ENCODE results near the gene OR6Q1.
"Not testable (repeated sequence)": the region's sequence is repeated elsewhere in the genome, so short reads cannot be mapped to it uniquely, and the experiment has no call there.

Gene OR6Q1

DNA sequence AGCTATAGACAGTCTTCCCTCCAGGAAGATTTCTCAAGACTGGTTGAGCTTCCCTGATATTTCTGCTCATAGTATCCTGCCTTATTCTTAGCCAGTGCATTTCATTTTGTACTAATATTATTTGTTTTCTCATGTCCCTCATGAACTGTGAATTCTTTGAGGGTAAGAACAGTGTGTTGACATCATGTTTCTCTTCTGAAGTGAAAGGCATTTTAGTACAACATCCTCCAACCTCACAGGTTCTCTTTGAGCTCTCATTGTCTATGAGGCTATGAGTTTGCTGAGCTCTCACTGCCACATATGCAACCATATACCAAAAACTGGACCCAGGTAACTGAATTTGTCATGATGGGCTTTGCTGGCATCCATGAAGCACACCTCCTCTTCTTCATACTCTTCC, at the start of gene OR6Q1:
OR6Q1 (plus strand) TSS at position 301 of the 400 bp plus-strand sequence; CDS start at position 301, 0 bp downstream.
- Histone ChIP-seq H3K9ac (ENCODE audit: low read length in 5 of 5) (no peak within 1 kb of the TSS), H3K36me3 (ENCODE audit: control insufficient read depth in 5 of 5, insufficient read depth in 5 of 5, low read length in 5 of 5) (no peaks in the 10 kb centered on the region), H3K27me3 (ENCODE audit: control insufficient read depth in 5 of 5, insufficient read depth in 4 of 5, low read length in 5 of 5) (no peaks in the 10 kb centered on the region), H3K4me1 (ENCODE audit: control insufficient read depth in 5 of 5, insufficient read depth in 5 of 5, low read length in 5 of 5) (peaks cover 4 to 43% (median 20%) of the 10 kb centered on the region in 5 donors), H3K27ac (ENCODE audit: low read depth, low read length) (peak within 1 kb of the TSS; percentile 75), H3K4me3 (ENCODE audit: low read depth in 1 of 5, low read length in 5 of 5) (no peak within 1 kb of the TSS), H3K9me3 (ENCODE audit: control insufficient read depth in 5 of 5, low read length in 5 of 5) (peaks cover 0 to 2% (median 0%) of the 10 kb centered on the region in 5 donors)

- no peak overlapping the region for H3K9ac ChIP-seq (ENCODE audit: low read length in 5 of 5)
- H3K27ac ChIP-seq (ENCODE audit: low read depth, low read length): peak overlapping the region; percentile 59
- H3K9me3 ChIP-seq (ENCODE audit: control insufficient read depth in 5 of 5, low read length in 5 of 5): no peaks in the 10 kb centered on the region
- peaks cover 0 to 19% (median 0%) of the 10 kb centered on the region in 5 donors for H3K4me1 ChIP-seq (ENCODE audit: control insufficient read depth in 5 of 5, insufficient read depth in 5 of 5, low read length in 5 of 5)
- no peaks in the 10 kb centered on the region for H3K36me3 ChIP-seq (ENCODE audit: control insufficient read depth in 5 of 5, insufficient read depth in 5 of 5, low read length in 5 of 5)
- H3K27me3 ChIP-seq (ENCODE audit: control insufficient read depth in 5 of 5, insufficient read depth in 4 of 5, low read length in 5 of 5): no peaks in the 10 kb centered on the region
- no peak overlapping the region for H3K4me3 ChIP-seq (ENCODE audit: low read depth in 1 of 5, low read length in 5 of 5)
Measured at GRCh38 chr11:57981536-57981935, 49.2 kb upstream of the OR6Q1 start.

DNA sequence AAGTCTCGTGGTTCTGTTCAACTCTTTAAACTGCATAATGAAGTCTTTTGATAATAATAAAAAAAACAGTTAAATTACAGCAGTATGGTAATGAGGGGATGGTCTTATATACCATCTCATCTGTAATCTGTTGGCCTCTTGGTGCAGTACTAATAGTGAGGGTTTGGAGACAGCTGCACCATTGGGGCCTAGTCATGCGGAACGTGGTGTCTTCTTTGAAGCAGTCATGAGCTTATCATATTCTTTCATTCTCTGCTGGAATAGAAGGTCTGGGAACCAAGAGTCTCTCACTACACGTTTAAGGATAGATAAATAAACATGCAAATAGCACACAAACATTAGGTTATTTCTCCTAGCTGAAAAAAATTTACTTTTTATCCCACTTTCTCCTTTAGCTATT, 48.0 kb upstream of the OR6Q1 start:
- H3K27me3 ChIP-seq (ENCODE audit: control insufficient read depth in 5 of 5, insufficient read depth in 4 of 5, low read length in 5 of 5): no peaks in the 10 kb centered on the region
- H3K36me3 ChIP-seq (ENCODE audit: control insufficient read depth in 5 of 5, insufficient read depth in 5 of 5, low read length in 5 of 5): no peaks in the 10 kb centered on the region
- H3K4me3 ChIP-seq (ENCODE audit: low read depth in 1 of 5, low read length in 5 of 5): no peak overlapping the region
- peaks cover 0 to 14% (median 0%) of the 10 kb centered on the region in 5 donors for H3K4me1 ChIP-seq (ENCODE audit: control insufficient read depth in 5 of 5, insufficient read depth in 5 of 5, low read length in 5 of 5)
- H3K9ac ChIP-seq (ENCODE audit: low read length in 5 of 5): no peak overlapping the region
- H3K9me3 ChIP-seq (ENCODE audit: control insufficient read depth in 5 of 5, low read length in 5 of 5): no peaks in the 10 kb centered on the region
- no peak overlapping the region for H3K27ac ChIP-seq (ENCODE audit: low read depth, low read length)

DNA sequence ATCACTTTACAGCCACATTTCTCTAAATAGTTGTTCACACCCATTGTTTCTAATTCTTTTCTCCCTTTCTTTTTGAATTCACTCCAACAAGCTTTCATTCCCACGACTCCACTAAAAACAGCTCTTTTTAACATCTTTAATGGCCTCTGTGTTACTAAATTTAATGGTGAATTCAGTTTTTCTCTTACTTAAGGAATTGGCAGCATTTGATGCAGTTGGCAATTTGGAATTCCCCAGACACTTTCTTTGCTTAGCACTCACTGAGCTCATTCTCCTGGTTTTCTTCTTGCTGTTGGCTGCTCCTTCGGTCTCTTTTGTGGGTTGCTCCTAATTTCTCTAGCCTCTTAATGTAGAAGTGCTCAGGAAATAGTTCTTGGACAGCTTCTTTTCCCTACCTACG, 47.6 kb upstream of the OR6Q1 start:
- Histone ChIP-seq H3K27me3 (ENCODE audit: control insufficient read depth in 5 of 5, insufficient read depth in 4 of 5, low read length in 5 of 5) (no peaks in the 10 kb centered on the region), H3K9ac (ENCODE audit: low read length in 5 of 5) (no peak overlapping the region), H3K27ac (ENCODE audit: low read depth, low read length) (no peak overlapping the region), H3K36me3 (ENCODE audit: control insufficient read depth in 5 of 5, insufficient read depth in 5 of 5, low read length in 5 of 5) (no peaks in the 10 kb centered on the region), H3K4me3 (ENCODE audit: low read depth in 1 of 5, low read length in 5 of 5) (no peak overlapping the region), H3K9me3 (ENCODE audit: control insufficient read depth in 5 of 5, low read length in 5 of 5) (no peaks in the 10 kb centered on the region), H3K4me1 (ENCODE audit: control insufficient read depth in 5 of 5, insufficient read depth in 5 of 5, low read length in 5 of 5) (peaks cover 0 to 10% (median 0%) of the 10 kb centered on the region in 5 donors)

GRCh38 chr11:57999523-57999922, 31.2 kb upstream of the OR6Q1 start:
- H3K9ac ChIP-seq (ENCODE audit: low read length in 5 of 5); H3K27me3 ChIP-seq (ENCODE audit: control insufficient read depth in 5 of 5, insufficient read depth in 4 of 5, low read length in 5 of 5); H3K27ac ChIP-seq (ENCODE audit: low read depth, low read length): not testable (repeated sequence)

DNA sequence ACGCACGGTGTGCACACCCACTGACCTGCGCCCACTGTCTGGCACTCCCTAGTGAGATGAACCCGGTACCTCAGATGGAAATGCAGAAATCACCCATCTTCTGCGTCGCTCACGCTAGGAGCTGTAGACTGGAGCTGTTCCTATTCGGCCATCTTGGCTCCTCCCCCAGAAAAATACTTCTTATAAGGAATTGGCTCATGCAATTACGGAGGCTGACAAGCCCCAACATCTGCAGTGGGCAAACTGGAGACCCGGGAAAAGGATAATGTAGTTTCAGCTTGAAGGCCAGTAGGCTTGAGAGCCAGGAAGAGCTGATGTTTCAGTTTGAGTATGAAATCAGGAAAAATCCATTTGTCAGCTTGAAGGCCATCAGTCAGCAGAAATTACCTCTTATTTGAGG, 30.7 kb upstream of the OR6Q1 start:
- not testable (repeated sequence) for H3K27ac ChIP-seq (ENCODE audit: low read depth, low read length); H3K9me3 ChIP-seq (ENCODE audit: control insufficient read depth in 5 of 5, low read length in 5 of 5); H3K36me3 ChIP-seq (ENCODE audit: control insufficient read depth in 5 of 5, insufficient read depth in 5 of 5, low read length in 5 of 5)

More at GRCh38 chr11:57999523-57999922, 31.2 kb upstream of the OR6Q1 start:
- not testable (repeated sequence) for H3K36me3 ChIP-seq (ENCODE audit: control insufficient read depth in 5 of 5, insufficient read depth in 5 of 5, low read length in 5 of 5); H3K4me3 ChIP-seq (ENCODE audit: low read depth in 1 of 5, low read length in 5 of 5); H3K9me3 ChIP-seq (ENCODE audit: control insufficient read depth in 5 of 5, low read length in 5 of 5)
- peaks cover 0 to 23% (median 3%) of the 10 kb centered on the region in 5 donors for H3K4me1 ChIP-seq (ENCODE audit: control insufficient read depth in 5 of 5, insufficient read depth in 5 of 5, low read length in 5 of 5)

DNA sequence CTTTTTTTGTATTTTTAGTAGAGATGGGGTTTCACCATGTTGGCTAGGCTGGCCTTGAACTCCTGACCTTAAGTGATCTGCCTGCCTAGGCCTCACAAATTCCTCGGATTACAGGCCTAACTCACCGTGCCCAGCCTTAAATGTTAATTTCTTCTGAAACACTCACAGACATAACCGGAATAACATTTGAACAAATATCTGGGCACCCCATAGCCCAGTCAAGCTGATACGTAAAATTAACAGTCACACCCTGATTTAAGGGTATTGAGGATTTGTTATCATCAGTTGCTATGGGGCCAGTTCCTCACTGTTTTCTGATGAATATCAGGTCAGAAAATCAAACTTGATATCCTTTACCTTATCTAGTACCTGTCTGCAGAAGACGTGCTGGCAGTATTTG, 30.1 kb upstream of the OR6Q1 start:
- Histone ChIP-seq H3K9ac (ENCODE audit: low read length in 5 of 5) (no peak overlapping the region), H3K4me1 (ENCODE audit: control insufficient read depth in 5 of 5, insufficient read depth in 5 of 5, low read length in 5 of 5) (peaks cover 0 to 32% (median 3%) of the 10 kb centered on the region in 5 donors), H3K36me3 (ENCODE audit: control insufficient read depth in 5 of 5, insufficient read depth in 5 of 5, low read length in 5 of 5) (no peaks in the 10 kb centered on the region), H3K9me3 (ENCODE audit: control insufficient read depth in 5 of 5, low read length in 5 of 5) (peaks cover 0 to 6% (median 0%) of the 10 kb centered on the region in 5 donors), H3K27me3 (ENCODE audit: control insufficient read depth in 5 of 5, insufficient read depth in 4 of 5, low read length in 5 of 5) (no peaks in the 10 kb centered on the region), H3K4me3 (ENCODE audit: low read depth in 1 of 5, low read length in 5 of 5) (no peak overlapping the region), H3K27ac (ENCODE audit: low read depth, low read length) (no peak overlapping the region)

More for the DNA sequence above, 30.7 kb upstream of the OR6Q1 start:
- H3K4me3 ChIP-seq (ENCODE audit: low read depth in 1 of 5, low read length in 5 of 5); H3K27me3 ChIP-seq (ENCODE audit: control insufficient read depth in 5 of 5, insufficient read depth in 4 of 5, low read length in 5 of 5); H3K9ac ChIP-seq (ENCODE audit: low read length in 5 of 5): not testable (repeated sequence)
- peaks cover 0 to 27% (median 3%) of the 10 kb centered on the region in 5 donors for H3K4me1 ChIP-seq (ENCODE audit: control insufficient read depth in 5 of 5, insufficient read depth in 5 of 5, low read length in 5 of 5)

GRCh38 chr11:58003036-58003435, 27.7 kb upstream of the OR6Q1 start:
- peak overlapping the region; percentile 81 for H3K27ac ChIP-seq (ENCODE audit: low read depth, low read length)
- no peak overlapping the region for H3K9ac ChIP-seq (ENCODE audit: low read length in 5 of 5)
- no peaks in the 10 kb centered on the region for H3K36me3 ChIP-seq (ENCODE audit: control insufficient read depth in 5 of 5, insufficient read depth in 5 of 5, low read length in 5 of 5)
- H3K4me3 ChIP-seq (ENCODE audit: low read depth in 1 of 5, low read length in 5 of 5): no peak overlapping the region
- H3K9me3 ChIP-seq (ENCODE audit: control insufficient read depth in 5 of 5, low read length in 5 of 5): peaks cover 0 to 6% (median 0%) of the 10 kb centered on the region in 5 donors
- H3K4me1 ChIP-seq (ENCODE audit: control insufficient read depth in 5 of 5, insufficient read depth in 5 of 5, low read length in 5 of 5): peaks cover 0 to 37% (median 3%) of the 10 kb centered on the region in 5 donors
- no peaks in the 10 kb centered on the region for H3K27me3 ChIP-seq (ENCODE audit: control insufficient read depth in 5 of 5, insufficient read depth in 4 of 5, low read length in 5 of 5)

- peak overlapping the region; percentile 81 for H3K27ac ChIP-seq (ENCODE audit: low read depth, low read length)
Measured at GRCh38 chr11:58003591-58003990, 27.2 kb upstream of the OR6Q1 start.

GRCh38 chr11:58004664-58005063, 26.1 kb upstream of the OR6Q1 start:
- H3K27me3 ChIP-seq (ENCODE audit: control insufficient read depth in 5 of 5, insufficient read depth in 4 of 5, low read length in 5 of 5): no peaks in the 10 kb centered on the region
- peaks cover 0 to 6% (median 0%) of the 10 kb centered on the region in 5 donors for H3K9me3 ChIP-seq (ENCODE audit: control insufficient read depth in 5 of 5, low read length in 5 of 5)
- H3K36me3 ChIP-seq (ENCODE audit: control insufficient read depth in 5 of 5, insufficient read depth in 5 of 5, low read length in 5 of 5): no peaks in the 10 kb centered on the region
- no peak overlapping the region for H3K4me3 ChIP-seq (ENCODE audit: low read depth in 1 of 5, low read length in 5 of 5)
- H3K27ac ChIP-seq (ENCODE audit: low read depth, low read length): peak overlapping the region; percentile 81
- no peak overlapping the region for H3K9ac ChIP-seq (ENCODE audit: low read length in 5 of 5)
- H3K4me1 ChIP-seq (ENCODE audit: control insufficient read depth in 5 of 5, insufficient read depth in 5 of 5, low read length in 5 of 5): peaks cover 0 to 37% (median 3%) of the 10 kb centered on the region in 5 donors

More at GRCh38 chr11:58003591-58003990, 27.2 kb upstream of the OR6Q1 start:
- no peaks in the 10 kb centered on the region for H3K36me3 ChIP-seq (ENCODE audit: control insufficient read depth in 5 of 5, insufficient read depth in 5 of 5, low read length in 5 of 5)
- no peaks in the 10 kb centered on the region for H3K27me3 ChIP-seq (ENCODE audit: control insufficient read depth in 5 of 5, insufficient read depth in 4 of 5, low read length in 5 of 5)
- no peak overlapping the region for H3K9ac ChIP-seq (ENCODE audit: low read length in 5 of 5)
- H3K4me3 ChIP-seq (ENCODE audit: low read depth in 1 of 5, low read length in 5 of 5): no peak overlapping the region
- H3K9me3 ChIP-seq (ENCODE audit: control insufficient read depth in 5 of 5, low read length in 5 of 5): peaks cover 0 to 6% (median 0%) of the 10 kb centered on the region in 5 donors
- H3K4me1 ChIP-seq (ENCODE audit: control insufficient read depth in 5 of 5, insufficient read depth in 5 of 5, low read length in 5 of 5): peaks cover 0 to 37% (median 3%) of the 10 kb centered on the region in 5 donors

All from subcutaneous abdominal adipose tissue (tissue), 5 donors.